HG02642 (cell line): ENCODE results near the gene EIPR1.
"Not testable (repeated sequence)": the region's sequence is repeated elsewhere in the genome, so short reads cannot be mapped to it uniquely, and the experiment has no call there.

Experiments used
- ATAC-seq: cut with Tn5 transposase; IDR thresholded peaks from one replicate; pipeline ENCODE4 v1.9.1; 2021; ENCODE audit warnings: mild to moderate bottlenecking; ENCODE audit not compliant: unreplicated experiment, poor library complexity

Gene EIPR1

DNA sequence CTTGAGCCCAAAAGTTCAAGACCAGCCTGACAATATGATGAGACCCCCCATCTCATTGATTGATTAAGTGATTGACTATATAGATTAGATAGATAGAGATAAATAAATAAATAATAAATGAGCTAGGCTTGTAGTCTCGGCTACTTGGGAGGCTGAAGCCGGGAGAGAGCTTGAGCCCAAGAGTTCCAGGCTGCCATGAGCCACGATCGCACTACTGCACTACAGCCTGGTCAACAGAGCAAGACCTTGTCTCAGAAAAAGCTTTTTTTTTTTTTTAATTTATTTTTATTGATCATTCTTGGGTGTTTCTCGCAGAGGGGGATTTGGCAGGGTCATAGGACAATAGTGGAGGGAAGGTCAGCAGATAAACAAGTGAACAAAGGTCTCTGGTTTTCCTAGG, 12.4 kb downstream of the EIPR1 start:
- no peak for ATAC-seq

DNA sequence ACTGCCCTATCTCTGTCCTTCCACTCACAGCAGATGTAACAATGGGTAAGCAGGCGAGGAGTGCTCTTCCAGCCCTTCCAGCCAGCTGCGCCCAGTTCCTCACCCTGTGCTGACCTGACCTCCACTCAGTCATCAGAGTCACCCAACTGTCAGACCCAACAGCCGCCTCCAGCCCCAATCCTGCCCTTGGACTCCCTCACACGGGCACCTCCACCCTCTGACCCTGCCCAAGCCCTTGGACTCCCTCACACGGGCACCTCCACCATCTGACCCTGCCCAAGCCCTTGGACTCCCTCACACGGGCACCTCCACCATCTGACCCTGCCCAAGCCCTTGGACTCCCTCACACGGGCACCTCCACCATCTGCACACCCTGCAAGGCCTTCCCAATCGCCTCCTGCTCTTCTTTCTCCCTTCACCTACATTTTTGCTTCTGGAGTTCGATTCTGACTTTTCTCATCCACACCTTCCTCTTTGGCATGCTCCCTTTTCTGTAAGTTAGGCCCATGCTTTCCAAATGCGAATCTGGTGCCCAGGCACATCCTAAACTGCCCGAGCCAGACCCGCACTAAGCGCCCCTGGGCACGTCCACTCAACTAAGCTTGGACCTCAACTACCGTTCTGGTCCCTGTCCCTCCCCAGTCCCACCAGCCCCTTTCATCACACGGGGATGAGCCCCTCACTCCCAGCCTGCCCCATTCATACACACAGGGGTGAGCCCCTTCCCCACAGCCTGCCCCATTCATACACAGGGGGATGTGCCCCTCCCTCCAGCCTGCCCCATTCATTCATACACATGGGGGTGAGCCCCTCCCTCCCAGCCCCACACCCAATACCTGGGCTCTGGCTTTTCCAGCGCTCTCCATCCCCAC, 15.9 kb downstream of the EIPR1 start:
- ATAC-seq, result no peak

DNA sequence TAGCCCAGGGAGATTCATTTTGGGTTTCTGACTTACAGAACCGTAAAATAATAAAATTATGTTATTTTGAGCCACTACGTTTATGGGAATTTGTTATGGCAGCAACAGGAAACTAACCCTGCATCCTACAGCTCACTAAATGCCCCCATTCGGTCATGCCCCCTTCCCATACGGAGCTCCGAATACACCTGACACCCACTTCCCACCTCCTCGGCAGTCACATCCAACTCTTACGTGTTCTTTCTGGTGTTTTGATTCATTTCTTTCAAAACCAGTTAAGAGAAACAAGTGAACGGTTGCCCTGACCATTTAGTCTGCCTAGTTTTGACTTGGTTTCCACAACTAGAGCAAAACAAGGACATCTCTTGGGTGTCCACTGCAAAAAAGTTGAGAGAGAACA, 19.7 kb downstream of the EIPR1 start:
- ATAC-seq, result no peak

GRCh38 chr2:3357446-3357845, 20.2 kb downstream of the EIPR1 start:
- ATAC-seq, result not testable (repeated sequence)

DNA sequence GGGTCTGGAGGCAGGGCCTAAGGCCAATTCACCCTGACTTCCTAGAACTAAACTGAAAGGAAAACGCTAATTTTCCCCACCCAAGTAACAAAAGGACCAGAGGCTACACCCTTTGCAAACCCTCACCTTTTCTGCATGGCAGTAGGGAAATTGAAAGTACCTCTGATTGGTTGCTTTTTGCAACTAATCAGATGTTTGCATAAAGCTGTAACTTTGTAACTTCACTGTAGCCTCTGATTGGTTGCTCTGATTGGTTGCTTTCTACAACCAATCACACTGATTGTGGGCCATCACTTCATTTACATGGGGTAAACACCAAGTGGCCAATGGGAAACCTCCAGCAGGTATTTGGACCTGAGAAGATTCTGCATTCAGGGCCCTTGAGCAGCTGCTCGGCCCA, 20.8 kb downstream of the EIPR1 start:
- no peak for ATAC-seq

DNA sequence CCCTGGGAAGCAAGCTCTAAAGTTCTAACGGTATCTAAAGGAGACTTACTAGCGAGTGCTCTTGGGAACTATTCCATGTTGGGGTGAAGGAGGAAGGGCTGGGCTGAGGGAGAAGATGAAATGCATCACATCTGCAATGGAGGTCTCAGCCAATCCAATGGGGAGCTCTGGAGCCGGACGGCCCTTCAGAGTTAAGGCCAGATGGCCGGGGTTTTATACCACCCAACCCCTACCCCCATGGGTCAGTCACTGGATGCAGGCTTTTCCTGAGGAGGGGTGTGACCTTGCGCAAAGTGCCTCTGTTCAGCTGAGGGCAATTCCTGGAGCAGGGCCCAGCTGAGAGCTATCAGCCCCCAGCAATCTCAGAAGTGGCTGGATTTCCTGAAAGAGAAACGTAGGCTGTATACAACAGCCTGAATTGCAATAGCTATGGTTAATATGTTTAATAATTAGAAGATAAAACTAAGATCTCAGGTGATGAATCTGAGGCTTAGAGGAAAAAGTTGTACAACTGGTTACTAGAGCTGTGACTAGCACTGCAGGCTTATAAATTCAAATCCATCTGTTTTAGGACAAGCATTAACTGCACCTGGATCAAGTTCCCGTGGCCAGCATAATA, 21.6 kb downstream of the EIPR1 start:
- ATAC-seq, result no peak

- ATAC-seq, result no peak
Measured at GRCh38 chr2:3354986-3355385, 22.6 kb downstream of the EIPR1 start.

DNA sequence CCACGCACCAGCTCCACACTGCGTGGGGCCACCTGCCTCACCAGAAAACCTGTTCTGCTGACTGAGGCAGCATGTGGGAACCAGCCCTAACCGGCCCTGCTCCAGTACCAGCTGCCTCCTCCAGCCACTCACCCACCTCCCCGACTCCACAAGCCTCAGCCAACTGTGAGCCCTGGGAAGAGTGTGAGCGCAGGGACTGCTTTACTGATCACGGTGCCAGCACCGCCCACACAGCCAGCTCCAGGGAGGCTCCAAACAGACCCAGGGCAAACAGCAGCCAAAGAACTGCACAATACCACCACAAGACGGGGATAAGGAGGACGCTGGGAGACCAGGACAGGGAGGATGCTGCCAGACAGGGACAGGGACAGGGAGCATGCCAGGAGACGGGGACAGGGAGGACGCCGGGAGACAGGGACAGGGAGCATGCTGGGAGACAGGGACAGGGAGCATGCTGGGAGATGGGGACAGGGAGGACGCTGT, 28.4 kb downstream of the EIPR1 start:
- ATAC-seq, result no peak

GRCh38 chr2:3348767-3349166, 28.9 kb downstream of the EIPR1 start:
- no peak for ATAC-seq

DNA sequence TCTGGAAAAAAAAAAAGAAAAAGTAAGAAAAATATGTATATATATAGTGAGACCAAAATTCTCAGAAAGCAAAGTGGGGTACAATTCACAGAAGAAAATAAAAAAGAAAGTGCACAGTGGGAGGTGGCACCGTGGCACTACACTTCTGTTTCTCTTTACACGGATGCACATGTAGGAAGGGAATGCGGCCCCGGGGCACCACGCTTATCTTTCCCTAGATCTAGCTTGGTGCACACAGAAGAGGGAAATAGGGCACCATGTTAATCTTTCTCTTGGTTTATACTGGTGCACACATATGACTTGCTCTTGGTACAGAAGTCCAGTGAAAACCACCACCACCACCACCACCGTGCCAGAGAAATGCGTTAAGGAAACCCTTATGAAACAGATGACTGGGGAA, 32.0 kb downstream of the EIPR1 start:
- ATAC-seq, result no peak

DNA sequence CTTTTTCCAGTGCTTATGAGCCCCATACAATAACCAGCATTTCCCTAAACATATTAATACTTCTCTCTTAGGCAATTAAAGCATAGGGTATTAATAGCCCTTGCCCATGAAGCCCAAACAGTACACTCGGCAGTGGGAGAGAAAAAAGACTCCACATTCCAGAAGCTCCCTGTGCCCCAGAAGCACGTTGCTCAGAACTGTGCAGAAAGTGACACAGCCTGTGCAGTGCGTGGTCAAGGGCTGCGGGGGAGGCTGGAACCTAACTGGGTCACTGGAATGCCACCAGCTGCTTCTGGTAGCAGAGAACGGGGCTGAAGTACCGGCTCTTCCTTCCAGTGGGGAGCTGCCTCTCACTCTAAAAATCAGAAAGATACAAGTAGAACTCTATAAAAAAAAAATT, 32.7 kb downstream of the EIPR1 start:
- ATAC-seq, result no peak

GRCh38 chr2:3343012-3343411, 34.6 kb downstream of the EIPR1 start:
- ATAC-seq, result no peak

- no peak for ATAC-seq
Measured at GRCh38 chr2:3342324-3342723, 35.3 kb downstream of the EIPR1 start.

DNA sequence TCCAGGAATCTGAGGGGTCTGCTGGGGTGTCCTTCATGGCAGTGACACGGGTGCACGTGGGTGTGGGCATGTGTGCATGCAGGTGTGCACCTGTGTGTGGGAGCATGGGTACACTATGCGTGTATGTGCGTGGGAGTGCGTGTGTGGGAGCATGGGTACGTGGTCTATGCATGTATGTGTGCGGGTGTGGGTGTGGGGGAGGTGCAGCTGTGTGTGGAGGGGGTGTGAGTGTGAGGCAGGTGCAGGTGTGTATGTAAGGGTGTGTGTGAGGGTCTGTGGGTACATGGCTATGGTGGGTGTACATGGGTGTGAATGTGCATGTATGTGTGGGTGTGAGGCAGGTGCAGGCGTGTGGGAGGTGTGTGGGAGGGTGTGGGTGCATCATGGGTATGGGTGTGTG, 36.3 kb downstream of the EIPR1 start:
- no peak for ATAC-seq

GRCh38 chr2:3340144-3340543, 37.5 kb downstream of the EIPR1 start:
- ATAC-seq, result no peak

DNA sequence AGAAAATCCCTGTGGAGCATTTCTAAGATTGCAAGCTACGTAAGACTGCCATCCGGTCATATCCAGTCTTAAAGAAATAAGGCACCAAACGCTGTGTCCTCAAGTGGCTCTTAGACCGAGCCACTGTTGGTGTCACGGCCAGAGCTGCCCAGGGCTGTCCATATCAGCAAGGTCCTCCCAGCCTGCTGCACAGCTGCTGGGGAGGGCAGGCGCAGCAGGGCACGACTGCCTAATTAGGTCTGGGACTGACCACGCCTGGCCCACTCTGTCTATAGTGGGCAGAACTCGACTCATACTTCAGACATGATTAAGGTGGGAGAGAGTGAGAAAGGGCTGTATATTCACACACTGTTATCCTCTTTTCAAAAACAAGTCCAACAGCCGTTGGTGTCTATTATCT, 39.3 kb downstream of the EIPR1 start:
- no peak for ATAC-seq

GRCh38 chr2:3336844-3337243, 40.8 kb downstream of the EIPR1 start:
- no peak for ATAC-seq

DNA sequence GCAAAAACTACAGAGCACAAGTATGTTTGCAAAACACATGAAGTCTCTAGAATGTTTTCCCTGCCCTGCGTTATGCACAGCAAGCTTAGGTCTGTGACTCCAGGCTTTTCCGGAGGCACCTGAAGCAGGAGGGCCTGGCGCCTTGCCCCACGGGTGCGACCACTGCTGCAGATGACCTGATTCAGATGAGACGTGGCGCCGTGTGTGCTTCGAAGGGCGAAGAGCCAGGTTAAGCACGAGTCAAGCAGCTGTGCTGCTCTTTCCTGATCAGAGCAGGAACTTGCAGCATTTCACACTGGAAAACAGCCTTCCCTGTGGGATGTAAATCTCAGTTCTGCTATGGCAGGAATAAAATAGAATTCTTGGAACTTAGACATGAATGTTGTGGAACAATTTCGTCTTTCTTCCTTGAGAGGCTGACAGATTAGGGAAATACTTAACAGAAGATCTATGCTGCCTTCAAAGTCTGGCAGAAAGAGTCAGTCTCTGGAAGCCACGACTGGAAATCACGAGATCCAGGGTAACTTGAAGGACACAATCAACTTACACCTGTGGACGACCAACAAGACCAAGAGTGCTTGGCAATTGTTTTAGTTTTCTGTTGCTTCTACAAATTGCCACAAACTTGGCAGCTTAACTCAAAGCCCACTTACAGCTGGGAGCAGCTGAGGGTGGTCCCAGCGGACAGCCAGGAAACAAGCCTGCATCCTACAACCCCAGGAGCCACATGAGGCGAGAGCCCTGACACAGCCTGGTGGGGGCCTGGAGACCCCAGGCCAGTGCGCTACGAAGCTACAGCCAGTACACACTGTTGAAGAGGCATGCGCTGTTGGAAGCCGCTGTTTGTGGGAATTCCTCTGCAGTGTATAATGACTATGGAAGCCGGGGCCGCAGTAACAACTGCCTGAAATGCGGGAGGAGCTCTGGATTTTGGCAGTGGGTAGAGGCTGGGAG, 42.9 kb downstream of the EIPR1 start:
- no peak for ATAC-seq

DNA sequence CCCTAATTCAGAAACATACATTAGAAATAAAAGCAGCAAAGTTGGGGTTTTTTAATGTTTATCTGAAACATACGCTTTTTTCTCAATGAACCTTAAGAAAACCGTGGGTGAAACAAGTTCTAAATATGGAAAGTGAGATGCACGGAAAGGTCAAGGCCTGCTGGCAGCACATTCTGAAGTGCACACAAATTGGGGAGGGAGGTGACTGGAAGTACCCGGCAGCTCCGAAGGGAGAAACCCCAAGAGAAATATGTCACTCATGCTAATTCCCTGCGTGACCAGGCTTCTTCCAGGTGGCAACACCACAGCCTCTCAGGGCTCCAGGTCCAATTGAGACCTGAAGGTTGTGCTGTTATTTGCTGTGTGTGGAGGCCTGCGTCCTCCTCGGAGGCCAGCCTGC, 45.5 kb downstream of the EIPR1 start:
- no peak for ATAC-seq

- no peak for ATAC-seq
Measured at GRCh38 chr2:3329491-3329890, 48.1 kb downstream of the EIPR1 start.

- ATAC-seq, result no peak
Measured at GRCh38 chr2:3326871-3327270, 50.7 kb downstream of the EIPR1 start.
